Ovary (tissue), 3 donors: ENCODE measurements around the gene DNAAF5.

ENCODE experiments used
- CTCF ChIP-seq, 3 donors: fragments of 450-650 bp in 2 of 3; fragments of 200-600 bp in 1 of 3; IDR thresholded peaks; one replicate each; pipeline versions ENCODE4 v1.5.1 to v1.8.0; 2016 to 2022; ENCODE audit warnings: antibody characterized with exemption in 3 of 3, mild to moderate bottlenecking in 1 of 3
- POLR2A ChIP-seq: fragments of 450-650 bp; IDR thresholded peaks from one replicate; pipeline ENCODE4 v1.6.1; 2017; ENCODE audit warnings: antibody characterized with exemption, mild to moderate bottlenecking, moderate library complexity
- donor health status: DM: no; HTN: no; CAD: no.

- no peak for TF ChIP-seq CTCF (IDR thresholded peaks at IDR 0.05)
- no peak for TF ChIP-seq POLR2A
Observed at GRCh38 chr7:794671-795329, 68.3 kb downstream of the DNAAF5 start.
